MV-4-11 (cell line): ENCODE data around the gene MEX3A.
"Not testable (repeated sequence)": the region's sequence is repeated elsewhere in the genome, so short reads cannot be mapped to it uniquely, and the experiment has no call there.

Experiments used
- DNase-seq: peaks from one replicate; lab custom pipeline; 2025; lab: John Stamatoyannopoulos, UW

The MEX3A gene

GRCh38 chr1:156054500-156055280 lies 27.6 kb downstream of the MEX3A start, which contains the start of gene LAMTOR2:
Gene LAMTOR2, plus strand, starts transcription at chr1:156054782. Its CDS starts 108 bp downstream, at chr1:156054890.
- peak; percentile 96 for DNase-seq

- DNase-seq: peak; percentile 59
Measured at GRCh38 chr1:156053768-156054499, 28.3 kb downstream of the MEX3A start, which contains the start of gene UBQLN4. Gene UBQLN4, minus strand, starts transcription at chr1:156053798. Its CDS starts 97 bp downstream, at chr1:156053701.

- peak; percentile 70 for DNase-seq
Measured at GRCh38 chr1:156052862-156053767, 29.1 kb downstream of the MEX3A start.

GRCh38 chr1:156051011-156051725 lies 31.1 kb downstream of the MEX3A start:
- DNase-seq: no peak

GRCh38 chr1:156050376-156050775 lies 31.9 kb downstream of the MEX3A start:
- DNase-seq: no peak

- DNase-seq: no peak
Measured at GRCh38 chr1:156048663-156049258, 33.5 kb downstream of the MEX3A start.

- no peak for DNase-seq
Measured at GRCh38 chr1:156045076-156045475, 37.2 kb downstream of the MEX3A start.

- no peak for DNase-seq
Measured at GRCh38 chr1:156042828-156043227, 39.4 kb downstream of the MEX3A start.

- not testable (repeated sequence) for DNase-seq
Measured at GRCh38 chr1:156034991-156035390, 47.3 kb downstream of the MEX3A start.

- DNase-seq: no peak
Measured at GRCh38 chr1:156033011-156033410, 49.3 kb downstream of the MEX3A start.

- DNase-seq: no peak
Measured at GRCh38 chr1:156026588-156026987, 55.7 kb downstream of the MEX3A start.

- DNase-seq: peak; percentile 31
Measured at GRCh38 chr1:156025876-156026275, 56.4 kb downstream of the MEX3A start.

- no peak for DNase-seq
Measured at GRCh38 chr1:156024801-156025200, 57.5 kb downstream of the MEX3A start.
